CD14-positive monocyte (primary cell): ENCODE data around the gene KCNB1. TPM values are rescaled to one million over a fixed set of nuclear protein-coding genes. Genes with fewer than 3 reads are reported as not detected.

Source experiments
- DNase-seq, 3 donors: peaks; one replicate each; pipeline ENCODE4 v3.0.0-alpha.2; 2011 to 2022
- H2AFZ ChIP-seq: 2 replicates; pipeline ENCODE4 v1.6.0; 2012; ENCODE audit warnings: mild to moderate bottlenecking, low read depth, low read length, inconsistent platforms; ENCODE audit not compliant: insufficient read depth, poor library complexity, severe bottlenecking
- H3K27ac ChIP-seq, 2 donors: 1 replicate in 1 of 2; 2 replicates in 1 of 2; pipeline ENCODE4 v1.5.1; 2012 to 2013; ENCODE audit warnings: low read length in 2 of 2, control low read depth in 1 of 2, inconsistent platforms in 1 of 2, low read depth in 1 of 2, mild to moderate bottlenecking in 1 of 2
- H3K27me3 ChIP-seq, 2 donors: one replicate each; pipeline versions ENCODE4 v1.6.0 to v1.6.1; 2011 to 2013; ENCODE audit warnings: low read length in 2 of 2; ENCODE audit not compliant: control insufficient read depth in 2 of 2, insufficient read depth in 2 of 2
- H3K36me3 ChIP-seq, 2 donors: replicated peaks in 1 of 2; 1 replicate in 1 of 2; 2 replicates in 1 of 2; pipeline versions ENCODE4 v1.5.1 to v1.6.1; 2012 to 2013; ENCODE audit warnings: low read length in 2 of 2, control low read depth in 1 of 2, inconsistent platforms in 1 of 2, mild to moderate bottlenecking in 1 of 2; ENCODE audit not compliant: insufficient read depth in 2 of 2, control insufficient read depth in 1 of 2
- H3K4me1 ChIP-seq, 2 donors: 1 replicate in 1 of 2; 2 replicates in 1 of 2; pipeline versions ENCODE4 v1.5.1 to v1.6.1; 2012 to 2013; ENCODE audit warnings: low read length in 2 of 2, control low read depth in 1 of 2, inconsistent platforms in 1 of 2, mild to moderate bottlenecking in 1 of 2, moderate library complexity in 1 of 2; ENCODE audit not compliant: insufficient read depth in 2 of 2, control insufficient read depth in 1 of 2
- H3K4me2 ChIP-seq: replicated peaks from 2 replicates; pipeline ENCODE3; 2012; ENCODE audit warnings: low read length, moderate library complexity, mild to moderate bottlenecking; ENCODE audit not compliant: poor library complexity, severe bottlenecking; ENCODE audit errors: extremely low read depth
- H3K4me3 ChIP-seq, 3 experiments: fragments of 200-600 bp in 1 of 3; sonication (generic) in 1 of 3; replicated peaks in 1 of 3; 1 replicate in 2 of 3; 2 replicates in 1 of 3; pipeline ENCODE4 v1.5.1; 2011 to 2013; ENCODE audit warnings: low read length in 3 of 3, mild to moderate bottlenecking in 3 of 3, control low read depth in 2 of 3, low read depth in 2 of 3, inconsistent platforms in 1 of 3, moderate library complexity in 1 of 3
- H3K79me2 ChIP-seq: 2 replicates; pipeline ENCODE4 v1.6.0; 2012; ENCODE audit warnings: mild to moderate bottlenecking, control low read depth, inconsistent platforms, low read length, moderate library complexity; ENCODE audit not compliant: insufficient read depth
- H3K9ac ChIP-seq: 2 replicates; pipeline ENCODE4 v1.6.0; 2017; ENCODE audit warnings: low read length, mild to moderate bottlenecking; ENCODE audit not compliant: insufficient read depth, poor library complexity, severe bottlenecking
- H3K9me3 ChIP-seq, 2 donors: replicated peaks in 1 of 2; 1 replicate in 1 of 2; 2 replicates in 1 of 2; pipeline versions ENCODE4 v1.5.1 to v1.6.1; 2012 to 2013; ENCODE audit warnings: low read length in 2 of 2, control low read depth in 1 of 2; ENCODE audit not compliant: control insufficient read depth in 1 of 2, insufficient read depth in 1 of 2
- H4K20me1 ChIP-seq: 2 replicates; pipeline ENCODE4 v1.6.0; 2012; ENCODE audit warnings: mild to moderate bottlenecking, low read length, control low read depth, moderate library complexity; ENCODE audit not compliant: insufficient read depth
- H3K27ac Mint-ChIP-seq, 7 donors: one replicate each; pipeline ENCODE4 v1.8.0; 2020; ENCODE audit warnings: mild to moderate bottlenecking in 7 of 7, mixed read lengths in 7 of 7, moderate library complexity in 6 of 7, inconsistent platforms in 2 of 7
- H3K27me3 Mint-ChIP-seq, 3 donors: one replicate each; pipeline ENCODE4 v1.8.0; 2021 to 2022; ENCODE audit warnings: low read depth in 3 of 3, mild to moderate bottlenecking in 3 of 3, mixed read lengths in 3 of 3, moderate library complexity in 3 of 3, inconsistent platforms in 1 of 3
- H3K36me3 Mint-ChIP-seq, 2 donors: one replicate each; pipeline ENCODE4 v1.8.0; 2020; ENCODE audit warnings: mixed read lengths in 2 of 2, inconsistent platforms in 1 of 2, mild to moderate bottlenecking in 1 of 2
- H3K4me1 Mint-ChIP-seq: one replicate; pipeline ENCODE4 v1.8.0; 2020; ENCODE audit warnings: mild to moderate bottlenecking, mixed read lengths
- H3K4me3 Mint-ChIP-seq, 2 donors: one replicate each; pipeline ENCODE4 v1.8.0; 2020; ENCODE audit warnings: mild to moderate bottlenecking in 2 of 2, mixed read lengths in 2 of 2, moderate library complexity in 1 of 2
- H3K9me3 Mint-ChIP-seq, 7 donors: one replicate each; pipeline ENCODE4 v1.8.0; 2020 to 2022; ENCODE audit warnings: mixed read lengths in 7 of 7, mild to moderate bottlenecking in 6 of 7, moderate library complexity in 6 of 7, inconsistent platforms in 2 of 7
- CTCF ChIP-seq: fragments of 200-600 bp; IDR thresholded peaks from one replicate; pipeline ENCODE4 v1.8.0; 2022; ENCODE audit warnings: antibody characterized with exemption, mild to moderate bottlenecking
- WGBS: methylation state at CpG from one replicate; pipeline ENCODE4 v1.1.5; 2013; ENCODE audit warnings: missing lambda C conversion rate; ENCODE audit not compliant: insufficient coverage; 5-methylcytosine and 5-hydroxymethylcytosine counted together
- intact Hi-C, 2 donors: fragments of 100-400 bp; cut with micrococcal nuclease; formaldehyde crosslinking; loops; one replicate each; pipeline versions ENCODE4 v1.15.0 to v1.15.1; 2023
- polyA plus RNA-seq, 3 donors: library from polyadenylated mRNA; depleted of rRNA in 1 of 3; unstranded in 2 of 3; stranded (reverse) in 1 of 3; fragments of 300-500 nt in 2 of 3; fragments of >200 nt in 1 of 3; fragmentation: Illumina TruSeq in 2 of 3; gene quantifications; 1 replicate in 2 of 3; 2 replicates in 1 of 3; pipeline ENCODE4 v1.2.3, GENCODE V29; 2012 to 2021

Gene KCNB1
- polyA plus RNA-seq, 3 donors, result not detected

- no peaks in the 10 kb centered on the region for H3K27me3 ChIP-seq
- H3K9ac ChIP-seq, result no peak overlapping the region
- no peaks in the 10 kb centered on the region for H3K4me1 ChIP-seq
- TF ChIP-seq CTCF, result no peak
- no peak overlapping the region for H2AFZ ChIP-seq
- Mint-ChIP-seq H3K27ac (no peak overlapping the region), H3K4me1 (no peaks in the 10 kb centered on the region), H3K27me3 (peaks cover 2 to 26% (median 12%) of the 10 kb centered on the region in 3 donors), H3K36me3 (no peaks in the 10 kb centered on the region), H3K4me3 (no peak overlapping the region), H3K9me3 (peaks cover 0 to 2% (median 0%) of the 10 kb centered on the region in 7 donors)
- no peak overlapping the region for H3K4me2 ChIP-seq
- intact Hi-C loops, result no loop called here
- no peaks in the 10 kb centered on the region for H3K9me3 ChIP-seq
- no peak overlapping the region for H3K27ac ChIP-seq
- DNase-seq, result no peak
- H3K4me3 ChIP-seq, result no peak overlapping the region
- 76% methylated on average over 5 of the region's 7 CpGs for WGBS
- no peaks in the 10 kb centered on the region for H3K79me2 ChIP-seq
- no peaks in the 10 kb centered on the region for H4K20me1 ChIP-seq
- H3K36me3 ChIP-seq, result no peaks in the 10 kb centered on the region
These were observed 90.8 kb downstream of the KCNB1 start for GRCh38 chr20:49391404-49392245.

GRCh38 chr20:49389854-49390253 is 92.6 kb downstream of the KCNB1 start:
- no peaks in the 10 kb centered on the region for H4K20me1 ChIP-seq
- H3K27me3 Mint-ChIP-seq, result peaks cover 2 to 26% (median 12%) of the 10 kb centered on the region in 3 donors
- H3K36me3 ChIP-seq, result no peaks in the 10 kb centered on the region
- no peak for DNase-seq
- H3K79me2 ChIP-seq, result no peaks in the 10 kb centered on the region
- H3K4me3 ChIP-seq, result no peak overlapping the region
- no peaks in the 10 kb centered on the region for H3K36me3 Mint-ChIP-seq
- no peak overlapping the region for H3K9ac ChIP-seq
- intact Hi-C loops, result no loop called here
- no peak overlapping the region for H3K27ac ChIP-seq
- no peak overlapping the region for H3K4me3 Mint-ChIP-seq
- H2AFZ ChIP-seq, result no peak overlapping the region
- H3K27ac Mint-ChIP-seq, result no peak overlapping the region
- no CpG with 5 or more reads among the region's 2 CpGs for WGBS
- no peak for TF ChIP-seq CTCF
- H3K9me3 Mint-ChIP-seq, result peaks cover 0 to 6% (median 2%) of the 10 kb centered on the region in 7 donors
- H3K4me2 ChIP-seq, result no peak overlapping the region
- H3K27me3 ChIP-seq, result no peaks in the 10 kb centered on the region
- H3K4me1 Mint-ChIP-seq, result no peaks in the 10 kb centered on the region
- H3K4me1 ChIP-seq, result no peaks in the 10 kb centered on the region
- peaks cover 0 to 4% of the 10 kb centered on the region in 2 donors for H3K9me3 ChIP-seq
